ENCODE measurements around the gene ACVR1. TPM values are rescaled to one million over a fixed set of nuclear protein-coding genes. Genes with fewer than 3 reads are reported as not detected.
"Not testable (repeated sequence)": the region's sequence is repeated elsewhere in the genome, so short reads cannot be mapped to it uniquely, and the experiment has no call there.

The ACVR1 gene
- total RNA-seq, 1 experiment from 2014 or later, result 12.6 TPM

DNA sequence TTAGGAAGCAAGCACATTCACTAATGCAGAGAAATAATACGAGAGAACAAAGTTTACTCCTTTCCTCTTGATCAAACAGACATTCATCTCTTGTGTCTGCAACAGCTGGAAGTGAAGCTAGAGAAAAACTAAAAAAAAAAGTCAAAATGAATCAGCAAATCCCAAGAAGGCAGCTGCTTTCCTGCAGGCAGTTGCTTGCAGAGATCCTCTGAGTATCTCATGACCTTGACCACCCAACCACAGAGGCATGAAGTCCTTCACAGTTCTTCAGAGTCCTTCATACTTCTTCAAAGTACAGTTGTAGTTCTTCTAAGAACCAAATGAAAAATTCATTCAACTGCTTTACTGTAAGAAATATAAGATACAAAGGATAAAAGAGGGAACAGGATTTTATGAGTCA lies 150.3 kb downstream of the ACVR1 start:
- peak; percentile 26 for DNase-seq (ENCODE audit: low read depth)

DNA sequence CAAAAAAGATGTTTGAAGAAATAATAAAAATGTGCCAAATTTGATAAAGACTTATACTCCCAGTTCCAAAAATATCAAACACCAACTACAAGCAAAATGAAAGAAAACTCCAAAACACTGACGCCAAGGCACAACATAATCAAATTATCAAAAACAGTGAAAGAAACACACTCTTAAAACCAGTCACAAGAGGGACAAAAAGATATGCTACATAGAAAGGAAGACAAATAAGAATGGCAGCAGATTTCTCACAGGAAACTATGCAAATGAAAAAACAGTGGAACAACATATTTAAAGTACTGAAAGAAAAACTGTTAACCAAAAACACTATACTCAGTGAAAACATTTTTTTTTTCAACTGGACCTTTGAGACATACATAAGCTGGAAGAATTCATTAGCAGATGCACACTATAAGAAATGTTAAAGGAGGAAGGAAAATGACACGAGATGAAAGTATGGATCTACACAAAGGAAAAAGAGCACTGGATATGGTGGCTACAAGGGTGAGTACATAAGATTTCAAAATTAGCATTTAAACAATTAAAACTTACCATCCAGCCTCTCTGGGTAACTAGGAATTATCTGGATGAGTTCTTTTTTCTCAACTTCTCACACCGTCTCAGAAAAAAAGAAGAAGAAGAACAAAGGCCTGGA lies 153.4 kb downstream of the ACVR1 start:
- DNase-seq (ENCODE audit: low read depth), result no peak

DNA sequence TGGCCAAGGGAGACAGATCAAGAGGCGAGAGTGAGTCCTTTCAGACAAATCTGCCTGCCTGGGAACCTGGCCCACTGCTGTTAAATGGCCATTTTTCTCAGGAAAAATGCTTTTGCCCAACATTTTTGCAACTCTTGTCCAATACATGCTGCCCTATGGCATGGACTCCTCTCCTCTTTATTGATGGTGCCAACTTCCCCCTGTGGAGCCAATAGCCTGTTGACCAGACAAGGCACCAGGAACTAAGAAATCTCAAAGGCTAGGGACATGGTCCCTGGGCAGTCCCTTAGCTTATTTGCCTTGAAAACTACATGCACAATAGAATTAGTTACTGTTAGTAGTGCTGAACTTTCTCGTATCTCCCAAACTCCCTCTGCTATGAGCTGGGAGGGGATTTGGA lies 155.6 kb downstream of the ACVR1 start:
- DNase-seq (ENCODE audit: low read depth), result no peak

DNA sequence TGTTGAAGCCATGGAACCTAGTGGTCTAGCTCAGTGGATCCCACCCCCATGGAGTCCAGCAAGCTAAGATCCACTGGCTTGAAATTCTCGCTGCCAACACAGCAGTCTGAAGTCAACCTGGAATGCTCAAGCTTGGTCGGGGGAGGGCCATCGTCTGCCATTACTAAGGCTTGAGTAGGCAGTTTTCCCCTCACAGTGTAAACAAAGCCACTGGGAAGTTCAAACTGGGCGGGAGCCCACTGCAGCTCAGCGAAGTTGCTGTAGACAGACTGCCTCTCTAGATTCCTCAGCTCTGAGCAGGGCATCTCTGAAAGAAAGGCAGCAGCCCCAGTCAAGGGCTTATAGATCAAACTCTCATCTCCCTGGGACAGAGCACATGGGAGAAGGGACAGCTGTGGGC lies 171.5 kb downstream of the ACVR1 start:
- not testable (repeated sequence) for DNase-seq (ENCODE audit: low read depth)

DNA sequence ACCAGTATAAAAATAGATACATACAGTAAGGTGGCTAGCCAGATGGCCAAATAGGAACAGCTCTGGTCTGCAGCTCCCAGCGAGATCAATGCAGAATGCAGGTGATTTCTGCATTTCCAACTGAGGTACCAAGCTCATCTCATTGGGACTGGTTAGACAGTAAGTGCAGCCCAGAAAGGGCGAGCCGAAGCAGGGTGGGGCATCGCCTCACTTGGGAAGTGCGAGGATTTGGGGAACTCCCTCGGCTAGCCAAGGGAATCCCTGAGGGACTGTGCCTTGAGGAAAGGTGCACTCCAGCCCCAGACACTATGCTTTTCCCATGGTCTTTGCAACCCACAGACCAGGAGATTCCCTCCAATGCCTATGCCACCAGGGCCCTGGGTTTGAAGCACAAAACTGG lies 172.0 kb downstream of the ACVR1 start:
- not testable (repeated sequence) for DNase-seq (ENCODE audit: low read depth)

DNA sequence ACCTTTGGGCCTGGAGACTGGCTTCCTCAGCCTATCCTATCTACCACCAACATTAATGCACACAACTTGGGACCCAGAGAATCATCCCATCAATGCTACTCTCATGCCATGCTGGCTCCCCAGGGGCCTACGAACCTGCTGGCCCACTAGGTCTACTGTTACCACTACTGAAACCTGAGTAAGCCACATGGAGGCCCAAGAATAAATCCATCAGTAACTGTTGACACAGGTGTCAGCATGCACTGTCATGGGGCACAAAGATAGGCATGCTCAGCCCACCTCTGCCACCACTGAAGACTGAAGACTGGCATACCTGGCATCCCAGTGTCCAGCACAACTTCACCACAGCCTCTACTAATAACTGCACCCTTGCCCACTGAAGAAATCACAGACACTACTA lies 176.3 kb downstream of the ACVR1 start:
- no peak for DNase-seq (ENCODE audit: low read depth)

DNA sequence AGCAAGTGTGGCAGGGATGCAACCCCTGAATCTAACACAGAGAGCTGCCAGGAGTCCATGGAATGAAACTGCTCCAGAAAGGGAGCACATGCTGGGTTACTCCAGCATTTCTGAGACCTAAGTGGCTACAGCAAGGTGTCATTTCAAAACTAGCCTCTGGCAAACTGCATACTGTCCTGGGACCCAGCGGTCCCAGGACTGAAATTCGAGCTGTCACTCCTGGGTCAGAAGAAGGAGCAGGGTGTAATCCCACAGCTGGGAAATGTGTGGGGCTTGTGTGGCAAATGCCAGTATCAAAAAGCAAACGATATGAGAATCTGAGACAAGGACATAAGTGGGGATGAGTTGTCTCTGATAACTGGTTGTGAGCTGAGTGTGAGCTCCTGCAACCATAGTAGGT lies 177.1 kb downstream of the ACVR1 start:
- no peak for DNase-seq (ENCODE audit: low read depth)

DNA sequence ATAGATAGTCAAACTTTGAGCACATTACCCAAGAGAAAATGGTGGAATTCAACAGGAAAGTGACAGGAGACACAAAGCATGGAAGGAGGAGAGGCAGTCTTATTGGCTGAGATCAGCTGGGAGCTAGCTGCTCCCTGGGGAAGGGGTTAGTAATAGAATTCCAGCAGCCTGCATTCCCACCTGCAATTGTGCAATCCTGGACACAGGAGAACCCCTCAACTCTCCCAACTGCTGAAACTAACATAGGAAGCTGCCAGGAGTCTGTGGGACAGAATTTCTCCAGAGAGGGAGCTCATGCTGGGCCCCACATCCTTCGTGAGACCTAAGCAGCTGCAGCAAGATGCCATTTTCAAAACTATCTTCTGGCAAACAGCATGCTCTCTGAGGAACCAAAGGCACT lies 177.7 kb downstream of the ACVR1 start:
- no peak for DNase-seq (ENCODE audit: low read depth)

DNA sequence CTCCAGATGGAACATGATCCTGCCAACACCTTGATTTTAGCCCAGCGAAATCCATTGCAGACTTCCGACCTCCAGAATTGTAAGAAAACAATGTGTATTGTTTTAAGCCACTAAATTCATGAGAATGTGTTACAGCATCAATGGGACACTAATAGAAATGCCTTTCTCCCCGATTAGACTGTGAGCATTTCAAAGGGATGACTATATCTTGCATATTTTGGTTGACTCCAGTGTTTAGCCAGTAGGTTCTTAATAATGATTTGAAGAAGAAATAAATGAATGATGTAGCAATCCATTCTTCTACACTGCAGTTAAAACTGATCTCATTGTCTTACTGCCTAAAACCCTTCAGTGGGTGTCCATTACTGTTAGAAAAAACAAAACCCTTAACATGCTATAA lies 180.1 kb downstream of the ACVR1 start:
- DNase-seq (ENCODE audit: low read depth), result no peak

DNA sequence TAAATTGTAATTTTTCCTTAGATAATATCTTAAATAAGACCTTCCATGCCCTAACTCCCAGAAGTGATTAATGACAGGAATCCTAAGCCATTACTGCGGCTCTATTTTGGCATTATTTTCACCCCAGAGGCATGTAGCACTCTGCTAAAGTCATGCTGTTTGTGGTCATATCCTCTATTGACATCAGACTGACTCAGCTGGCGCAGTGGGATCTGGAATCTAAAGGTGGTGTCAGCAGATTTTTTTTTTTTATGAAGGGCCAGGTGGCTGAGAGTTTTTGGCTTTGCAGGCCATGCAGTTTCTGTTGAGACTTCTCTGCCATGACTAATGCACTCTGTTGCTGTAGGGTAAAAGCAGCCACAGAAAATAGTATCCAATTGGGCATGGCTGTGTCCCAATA lies 183.4 kb downstream of the ACVR1 start:
- DNase-seq (ENCODE audit: low read depth), result peak; percentile 97

DNA sequence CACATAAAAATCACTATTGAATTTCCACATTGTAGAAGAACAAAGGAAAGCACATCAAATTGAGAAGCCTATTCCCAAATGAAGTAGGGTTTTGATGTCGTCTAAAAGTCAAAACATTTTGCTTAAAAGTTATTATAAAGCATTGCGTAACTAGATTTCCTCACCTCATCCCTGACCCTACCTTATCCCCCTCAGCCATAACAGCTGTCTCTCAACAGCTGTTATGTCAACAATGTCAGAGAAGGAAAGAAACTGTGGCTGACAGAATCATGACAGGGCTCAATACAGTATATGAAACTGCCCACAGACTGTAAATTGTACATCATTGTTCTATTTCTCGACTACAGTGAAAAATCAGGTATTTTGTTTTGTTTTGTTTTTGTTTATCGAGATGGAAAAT lies 184.4 kb downstream of the ACVR1 start:
- no peak for DNase-seq (ENCODE audit: low read depth)

DNA sequence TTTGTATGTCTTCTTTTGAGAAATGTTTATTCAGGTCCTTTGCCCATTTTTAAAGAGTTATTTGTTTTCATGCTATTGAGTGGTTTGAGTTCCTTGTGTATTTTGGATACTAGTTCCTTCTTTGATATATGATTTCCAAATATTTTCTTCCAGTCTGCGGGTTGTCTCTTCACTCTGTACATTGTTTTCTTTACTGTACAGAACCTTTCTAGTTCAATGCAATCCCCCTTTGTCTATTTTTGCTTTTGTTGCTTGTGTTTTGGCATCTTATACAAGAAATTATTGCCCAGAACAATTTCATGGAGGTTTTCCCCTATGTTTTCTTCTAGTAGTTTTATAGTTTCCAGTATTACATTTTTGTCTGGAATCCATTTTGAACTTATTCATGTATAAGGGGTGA lies 185.0 kb downstream of the ACVR1 start:
- DNase-seq (ENCODE audit: low read depth), result no peak

Small RNA genes lying within 50 kb of the gene (small RNA-seq; reads per million reads assigned to genes)
- not detected for gene RNU6-436P

Other genes starting within 250 kb of the ACVR1 start
- gene ACVR1C, start 247.5 kb downstream of the ACVR1 start, total RNA-seq (2014; rRNA removed; shearing (Covaris generic)), result 0.05 and 0.10 TPM in 2 replicates
- not detected in 2 replicates for gene UPP2, start 225.5 kb upstream of the ACVR1 start, total RNA-seq (2014; rRNA removed; shearing (Covaris generic))